SK-N-SH (cell line): Measurements from ENCODE around the gene DDT.

ENCODE experiments used
- POLR2AphosphoS5 ChIP-seq: IDR thresholded peaks from 2 replicates; pipeline ENCODE4 v1.6.1; 2012; ENCODE audit warnings: low read depth, low read length
- TEAD4 ChIP-seq: IDR thresholded peaks from 2 replicates; pipeline ENCODE4 v1.4.0; 2012; ENCODE audit warnings: mild to moderate bottlenecking, borderline replicate concordance; ENCODE audit not compliant: insufficient read depth
- YY1 ChIP-seq: IDR thresholded peaks from 2 replicates; pipeline ENCODE4 v1.4.0; 2012; ENCODE audit warnings: low read depth, mild to moderate bottlenecking
- TF ChIP-seq, protein P1 (sequence below): IDR thresholded peaks from 2 replicates; pipeline ENCODE4 v1.6.1; 2012; ENCODE audit warnings: mild to moderate bottlenecking, low read depth, low read length, moderate library complexity
- TF ChIP-seq, protein P2 (sequence below): fragments of 200-600 bp; sonication (generic); IDR thresholded peaks from 2 replicates; pipeline ENCODE4 v1.6.1; 2017; ENCODE audit warnings: antibody characterized with exemption, mild to moderate bottlenecking, moderate library complexity

DNA sequence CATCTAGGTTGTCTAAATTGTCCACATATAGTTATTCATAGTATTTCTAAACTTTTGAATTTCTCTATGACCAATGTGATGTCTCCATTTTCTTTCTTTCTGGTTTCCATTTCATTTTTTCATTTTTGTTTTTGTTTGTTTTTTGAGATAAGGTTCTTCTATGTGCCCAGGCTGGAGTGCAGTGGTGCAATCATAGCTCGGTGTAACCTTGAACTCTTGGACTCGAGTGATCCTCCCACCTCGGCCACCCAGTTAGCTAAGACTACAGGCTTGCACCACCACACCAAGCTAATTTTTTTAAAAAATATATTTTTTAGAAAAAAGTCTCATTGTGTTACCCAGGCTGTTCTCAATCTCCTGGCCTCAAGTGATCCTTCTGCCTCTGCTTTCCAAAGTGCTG, 22.9 kb upstream of the DDT start:
- TF ChIP-seq, protein P1, sequence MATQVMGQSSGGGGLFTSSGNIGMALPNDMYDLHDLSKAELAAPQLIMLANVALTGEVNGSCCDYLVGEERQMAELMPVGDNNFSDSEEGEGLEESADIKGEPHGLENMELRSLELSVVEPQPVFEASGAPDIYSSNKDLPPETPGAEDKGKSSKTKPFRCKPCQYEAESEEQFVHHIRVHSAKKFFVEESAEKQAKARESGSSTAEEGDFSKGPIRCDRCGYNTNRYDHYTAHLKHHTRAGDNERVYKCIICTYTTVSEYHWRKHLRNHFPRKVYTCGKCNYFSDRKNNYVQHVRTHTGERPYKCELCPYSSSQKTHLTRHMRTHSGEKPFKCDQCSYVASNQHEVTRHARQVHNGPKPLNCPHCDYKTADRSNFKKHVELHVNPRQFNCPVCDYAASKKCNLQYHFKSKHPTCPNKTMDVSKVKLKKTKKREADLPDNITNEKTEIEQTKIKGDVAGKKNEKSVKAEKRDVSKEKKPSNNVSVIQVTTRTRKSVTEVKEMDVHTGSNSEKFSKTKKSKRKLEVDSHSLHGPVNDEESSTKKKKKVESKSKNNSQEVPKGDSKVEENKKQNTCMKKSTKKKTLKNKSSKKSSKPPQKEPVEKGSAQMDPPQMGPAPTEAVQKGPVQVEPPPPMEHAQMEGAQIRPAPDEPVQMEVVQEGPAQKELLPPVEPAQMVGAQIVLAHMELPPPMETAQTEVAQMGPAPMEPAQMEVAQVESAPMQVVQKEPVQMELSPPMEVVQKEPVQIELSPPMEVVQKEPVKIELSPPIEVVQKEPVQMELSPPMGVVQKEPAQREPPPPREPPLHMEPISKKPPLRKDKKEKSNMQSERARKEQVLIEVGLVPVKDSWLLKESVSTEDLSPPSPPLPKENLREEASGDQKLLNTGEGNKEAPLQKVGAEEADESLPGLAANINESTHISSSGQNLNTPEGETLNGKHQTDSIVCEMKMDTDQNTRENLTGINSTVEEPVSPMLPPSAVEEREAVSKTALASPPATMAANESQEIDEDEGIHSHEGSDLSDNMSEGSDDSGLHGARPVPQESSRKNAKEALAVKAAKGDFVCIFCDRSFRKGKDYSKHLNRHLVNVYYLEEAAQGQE: no peak
- TF ChIP-seq POLR2AphosphoS5 (no peak), YY1 (no peak), TEAD4 (no peak)
- TF ChIP-seq, protein P2, sequence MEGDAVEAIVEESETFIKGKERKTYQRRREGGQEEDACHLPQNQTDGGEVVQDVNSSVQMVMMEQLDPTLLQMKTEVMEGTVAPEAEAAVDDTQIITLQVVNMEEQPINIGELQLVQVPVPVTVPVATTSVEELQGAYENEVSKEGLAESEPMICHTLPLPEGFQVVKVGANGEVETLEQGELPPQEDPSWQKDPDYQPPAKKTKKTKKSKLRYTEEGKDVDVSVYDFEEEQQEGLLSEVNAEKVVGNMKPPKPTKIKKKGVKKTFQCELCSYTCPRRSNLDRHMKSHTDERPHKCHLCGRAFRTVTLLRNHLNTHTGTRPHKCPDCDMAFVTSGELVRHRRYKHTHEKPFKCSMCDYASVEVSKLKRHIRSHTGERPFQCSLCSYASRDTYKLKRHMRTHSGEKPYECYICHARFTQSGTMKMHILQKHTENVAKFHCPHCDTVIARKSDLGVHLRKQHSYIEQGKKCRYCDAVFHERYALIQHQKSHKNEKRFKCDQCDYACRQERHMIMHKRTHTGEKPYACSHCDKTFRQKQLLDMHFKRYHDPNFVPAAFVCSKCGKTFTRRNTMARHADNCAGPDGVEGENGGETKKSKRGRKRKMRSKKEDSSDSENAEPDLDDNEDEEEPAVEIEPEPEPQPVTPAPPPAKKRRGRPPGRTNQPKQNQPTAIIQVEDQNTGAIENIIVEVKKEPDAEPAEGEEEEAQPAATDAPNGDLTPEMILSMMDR: no peak
